GM10248 (cell line): ENCODE measurements around the gene TSPAN3.

Experiments used
- CTCF ChIA-PET: fragments of 300-600 bp; sonication (Branson Sonifier 250); formaldehyde crosslinking; extraction: SDS; loops from one replicate; lab custom pipeline; 2021; ENCODE audit warnings: antibody characterized with exemption; lab: Yijun Ruan, JAX
- POLR2A ChIA-PET: fragments of 350-650 bp; sonication (Branson Sonifier 250); formaldehyde crosslinking; extraction: SDS; loops from one replicate; lab custom pipeline; 2020; ENCODE audit warnings: antibody characterized with exemption; lab: Yijun Ruan, JAX
- DNase-seq: peaks from one replicate; pipeline ENCODE4 v3.0.0; 2012; ENCODE audit errors: extremely low spot score
- TF ChIP-seq, protein P1 (sequence below): IDR thresholded peaks from 2 replicates; pipeline ENCODE4 v1.5.1; 2012; ENCODE audit warnings: mild to moderate bottlenecking, low read depth; ENCODE audit errors: extremely low read depth, missing control alignments, control extremely low read depth

TSPAN3 gene

DNA sequence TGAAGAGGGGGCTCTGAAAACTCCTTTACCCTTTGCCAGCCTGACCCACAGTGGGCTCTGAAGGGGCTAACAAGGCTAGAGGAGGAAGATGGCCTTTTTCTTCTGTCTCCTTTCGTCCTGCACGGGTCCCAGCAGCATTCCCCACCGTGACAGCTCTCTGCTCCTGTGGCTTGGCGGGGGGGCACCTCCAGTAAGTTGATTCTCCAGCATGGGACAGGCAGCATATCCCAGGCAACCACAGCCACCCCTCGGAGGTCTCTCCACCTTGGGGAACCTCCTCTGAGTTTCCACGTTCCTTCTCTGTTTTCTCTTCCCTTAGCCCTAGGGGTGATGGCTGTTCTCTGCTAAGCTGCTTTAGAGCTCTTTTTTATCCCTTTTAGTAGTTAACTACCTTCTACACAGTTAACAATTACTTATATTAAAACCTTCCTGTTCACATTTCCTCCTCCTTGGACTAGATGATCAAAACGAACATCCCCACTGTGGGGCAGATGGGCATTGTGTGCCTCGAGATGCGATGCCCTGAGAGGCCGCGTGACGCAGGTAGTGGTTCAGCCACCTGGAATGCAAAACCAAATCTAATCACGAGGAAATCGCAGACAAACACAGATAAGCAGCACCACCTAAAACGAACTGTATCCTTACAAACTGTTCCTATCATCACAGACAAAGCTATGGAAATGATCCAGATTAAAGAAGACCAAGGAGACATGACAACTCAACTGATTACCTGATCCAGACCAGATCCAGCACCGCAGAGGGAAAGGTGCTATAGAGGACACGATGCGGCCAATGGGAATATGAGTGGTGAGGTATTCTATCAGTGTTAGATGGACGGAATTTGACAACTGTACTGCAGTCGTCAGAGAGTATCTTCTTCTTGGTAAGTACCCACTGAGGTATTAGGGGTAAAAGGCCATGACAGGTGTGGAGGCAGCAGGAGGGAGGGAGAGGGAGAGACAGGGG is 27.7 kb downstream of the TSPAN3 start:
- ChIA-PET POLR2A (no interaction called here), CTCF (interaction anchor here (1.6 kb wide), 1 partner anchor 13 kb away, joined by 6 read pairs; no protein-coding TSS in a partner anchor)
- TF ChIP-seq, protein P1, sequence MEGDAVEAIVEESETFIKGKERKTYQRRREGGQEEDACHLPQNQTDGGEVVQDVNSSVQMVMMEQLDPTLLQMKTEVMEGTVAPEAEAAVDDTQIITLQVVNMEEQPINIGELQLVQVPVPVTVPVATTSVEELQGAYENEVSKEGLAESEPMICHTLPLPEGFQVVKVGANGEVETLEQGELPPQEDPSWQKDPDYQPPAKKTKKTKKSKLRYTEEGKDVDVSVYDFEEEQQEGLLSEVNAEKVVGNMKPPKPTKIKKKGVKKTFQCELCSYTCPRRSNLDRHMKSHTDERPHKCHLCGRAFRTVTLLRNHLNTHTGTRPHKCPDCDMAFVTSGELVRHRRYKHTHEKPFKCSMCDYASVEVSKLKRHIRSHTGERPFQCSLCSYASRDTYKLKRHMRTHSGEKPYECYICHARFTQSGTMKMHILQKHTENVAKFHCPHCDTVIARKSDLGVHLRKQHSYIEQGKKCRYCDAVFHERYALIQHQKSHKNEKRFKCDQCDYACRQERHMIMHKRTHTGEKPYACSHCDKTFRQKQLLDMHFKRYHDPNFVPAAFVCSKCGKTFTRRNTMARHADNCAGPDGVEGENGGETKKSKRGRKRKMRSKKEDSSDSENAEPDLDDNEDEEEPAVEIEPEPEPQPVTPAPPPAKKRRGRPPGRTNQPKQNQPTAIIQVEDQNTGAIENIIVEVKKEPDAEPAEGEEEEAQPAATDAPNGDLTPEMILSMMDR = no peak
- DNase-seq = no peak

DNA sequence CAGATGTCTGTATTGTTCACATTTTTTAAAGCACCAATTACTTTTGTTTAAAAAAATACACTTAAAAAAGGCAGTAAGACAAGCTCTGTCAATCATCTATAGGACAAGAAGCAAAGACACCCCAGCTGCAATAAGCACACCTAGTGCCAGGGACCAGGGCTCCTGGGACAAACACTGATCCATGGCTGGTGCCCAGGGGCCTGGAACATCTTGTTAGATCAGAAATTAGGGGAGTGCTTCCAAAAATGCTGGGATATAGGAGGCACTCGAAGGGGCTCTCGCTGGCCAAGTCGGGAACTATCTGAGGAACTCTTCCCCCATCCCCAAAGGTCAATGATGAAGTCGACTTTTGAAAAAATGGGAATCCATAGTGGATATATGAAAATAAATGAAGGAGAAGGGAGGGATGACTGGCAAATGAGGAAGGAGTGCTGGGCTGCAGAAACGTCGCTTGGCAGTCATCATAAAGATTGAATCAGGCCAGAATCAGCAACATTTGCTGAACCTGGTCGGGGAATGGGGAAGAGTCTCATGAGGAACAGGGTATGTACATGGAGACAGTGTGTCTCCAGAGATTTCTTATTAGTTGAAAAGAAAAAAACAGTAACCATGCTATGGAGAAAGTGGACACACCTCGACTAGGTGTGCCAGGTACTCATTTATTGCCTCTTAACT is 28.5 kb downstream of the TSPAN3 start:
- ChIA-PET CTCF (no interaction called here), POLR2A (no interaction called here)
- DNase-seq = no peak
- TF ChIP-seq, protein P1 = no peak

DNA sequence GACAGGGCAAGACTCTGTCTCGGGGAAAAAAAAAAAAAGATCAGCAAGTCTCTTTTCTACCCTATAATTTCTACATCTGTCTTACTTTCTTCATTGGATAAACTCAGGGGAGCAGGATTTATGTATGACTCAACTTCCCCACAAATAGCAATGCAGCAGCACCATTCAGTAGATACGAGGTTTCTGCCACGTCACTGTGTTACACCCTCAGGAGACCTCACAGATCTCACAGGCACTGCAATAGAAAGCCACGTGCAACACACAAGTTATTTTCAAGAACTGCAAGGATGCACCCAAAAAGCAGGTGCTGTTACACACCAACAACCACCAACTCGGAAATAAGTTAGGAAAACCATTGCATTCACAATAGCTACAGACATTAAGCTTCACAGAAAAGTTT is 30.2 kb downstream of the TSPAN3 start:
- no peak for DNase-seq
- CTCF ChIA-PET = no interaction called here
- POLR2A ChIA-PET = interaction anchor here (0.6 to 0.7 kb wide), 3 partner anchors 34 to 847 kb away, joined by 3 to 4 read pairs (median 3); no protein-coding TSS in a partner anchor
- TF ChIP-seq, protein P1 = no peak

DNA sequence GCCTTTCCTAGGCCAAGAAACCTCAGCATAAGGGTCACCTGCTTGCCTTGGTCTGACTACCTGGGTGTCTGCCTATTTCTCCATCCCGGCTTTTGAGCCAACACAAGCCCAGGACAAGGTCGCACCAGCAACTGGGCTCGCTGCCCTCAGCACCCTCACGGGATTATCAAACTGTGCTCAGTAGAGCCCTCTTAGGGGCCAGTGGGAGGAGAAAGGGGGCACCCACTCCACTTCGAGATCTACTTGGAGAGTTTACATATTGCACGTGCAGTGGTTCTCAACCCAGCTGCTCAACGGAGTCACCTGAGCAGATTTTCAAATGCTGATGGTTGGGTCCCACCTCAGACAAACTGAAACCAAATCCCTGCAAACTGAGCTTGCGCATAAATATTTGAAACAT is 31.1 kb downstream of the TSPAN3 start:
- no peak for DNase-seq
- TF ChIP-seq, protein P1 = no peak
- CTCF ChIA-PET = no interaction called here
- POLR2A ChIA-PET = no interaction called here

DNA sequence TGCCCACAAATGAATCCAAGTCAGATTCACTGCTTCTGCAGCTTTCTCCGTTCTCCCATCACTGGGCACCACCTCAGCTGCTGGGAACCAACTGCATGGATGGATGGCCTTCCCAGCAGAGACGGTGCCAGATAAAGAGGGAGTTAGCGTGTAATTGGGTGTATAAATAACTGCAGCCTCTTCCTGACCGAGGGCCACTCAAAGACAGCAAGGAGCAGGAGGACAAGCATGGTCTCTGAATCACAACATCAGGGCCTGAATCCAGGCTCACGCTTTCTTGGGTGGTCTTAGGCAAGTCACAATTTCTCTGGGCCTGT is 31.7 kb downstream of the TSPAN3 start:
- ChIA-PET CTCF (no interaction called here), POLR2A (no interaction called here)
- DNase-seq = no peak
- TF ChIP-seq, protein P1 = no peak

DNA sequence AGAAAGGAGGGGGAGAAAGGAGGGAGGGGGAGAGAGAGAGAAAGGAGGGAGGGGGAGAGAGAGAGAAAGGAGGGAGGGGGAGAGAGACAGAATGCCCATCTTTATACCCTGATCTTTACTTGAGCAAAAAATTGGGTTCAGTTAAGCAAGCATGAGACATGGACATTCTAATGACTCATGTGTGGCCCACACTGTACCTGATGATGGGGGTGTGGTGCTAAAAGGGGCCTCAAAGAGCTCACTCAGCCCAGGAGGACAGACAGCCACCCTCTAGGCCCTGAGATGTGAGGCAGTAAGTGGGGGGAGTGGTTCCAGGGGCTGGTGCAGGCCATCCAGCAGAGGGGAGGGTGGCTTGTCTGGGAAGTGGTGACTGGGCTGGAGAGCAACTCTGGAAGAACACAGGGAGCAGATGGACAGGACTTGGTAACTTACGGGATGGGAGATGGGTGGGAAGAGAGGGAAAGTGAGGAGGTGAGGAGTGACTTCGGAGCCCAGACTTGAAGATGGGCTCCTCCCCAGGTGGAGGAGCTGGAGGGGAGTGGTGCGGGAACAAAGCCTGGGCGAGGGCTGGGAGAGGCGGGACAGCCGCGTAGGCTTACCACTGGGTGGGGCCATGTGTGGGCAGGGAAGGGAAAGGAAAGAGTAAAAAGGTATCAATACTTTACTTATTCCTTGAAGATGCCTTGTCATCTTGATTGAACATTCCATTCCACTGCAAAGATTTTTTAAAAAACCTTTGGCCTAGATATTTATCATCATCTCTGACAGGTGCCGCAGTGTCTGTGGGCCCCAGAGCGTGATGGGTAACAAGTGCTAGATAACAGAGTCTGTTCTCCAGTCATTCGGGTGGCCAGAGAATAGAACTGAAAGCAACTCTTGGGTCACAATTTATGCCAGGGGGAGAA is 32.3 kb downstream of the TSPAN3 start:
- POLR2A ChIA-PET = no interaction called here
- TF ChIP-seq, protein P1 = no peak
- DNase-seq = peak; percentile 15
- CTCF ChIA-PET = interaction anchor here (1.0 kb wide), 1 partner anchor 505 kb away, joined by 3 read pairs; no protein-coding TSS in a partner anchor
